Fibroblast of pulmonary artery (primary cell): ENCODE data around the gene MIA3.

Source experiments
- DNase-seq: peaks from one replicate; pipeline ENCODE4 v3.0.0-alpha.2; 2010; ENCODE audit warnings: low read depth
- H3K4me3 ChIP-seq: replicated peaks from 2 replicates; pipeline ENCODE4 v1.5.1; 2011; ENCODE audit warnings: low read depth, mild to moderate bottlenecking, control low read depth, low read length, moderate library complexity
- CTCF ChIP-seq: IDR thresholded peaks from 2 replicates; pipeline ENCODE4 v1.5.1; 2011; ENCODE audit warnings: mild to moderate bottlenecking, control low read depth, low read length, inconsistent platforms; ENCODE audit errors: missing control alignments

The MIA3 gene

GRCh38 chr1:222632749-222633148 is 14.9 kb downstream of the MIA3 start:
- no peak for DNase-seq
- no peak for TF ChIP-seq CTCF
- no peak overlapping the region for H3K4me3 ChIP-seq

GRCh38 chr1:222634180-222635013 is 16.5 kb downstream of the MIA3 start:
- H3K4me3 ChIP-seq, result no peak overlapping the region
- TF ChIP-seq CTCF, result peak; percentile 90
- peak; percentile 95 for DNase-seq

GRCh38 chr1:222641269-222641948 is 23.5 kb downstream of the MIA3 start:
- H3K4me3 ChIP-seq, result no peak overlapping the region
- no peak for TF ChIP-seq CTCF
- no peak for DNase-seq

GRCh38 chr1:222642468-222642867 is 24.6 kb downstream of the MIA3 start:
- TF ChIP-seq CTCF, result no peak
- DNase-seq, result no peak
- no peak overlapping the region for H3K4me3 ChIP-seq

GRCh38 chr1:222643606-222643937 is 25.7 kb downstream of the MIA3 start:
- TF ChIP-seq CTCF, result no peak
- DNase-seq, result no peak
- H3K4me3 ChIP-seq, result peak overlapping the region; percentile 95

- TF ChIP-seq CTCF, result no peak
- peak; percentile 99 for DNase-seq
- peak overlapping the region; percentile 95 for H3K4me3 ChIP-seq
These were observed 26.2 kb downstream of the MIA3 start for GRCh38 chr1:222643938-222644635.
